ENCODE measurements around the gene B4GALT4.
"Not testable (repeated sequence)": the region's sequence is repeated elsewhere in the genome, so short reads cannot be mapped to it uniquely, and the experiment has no call there.

The B4GALT4 gene, protein sequence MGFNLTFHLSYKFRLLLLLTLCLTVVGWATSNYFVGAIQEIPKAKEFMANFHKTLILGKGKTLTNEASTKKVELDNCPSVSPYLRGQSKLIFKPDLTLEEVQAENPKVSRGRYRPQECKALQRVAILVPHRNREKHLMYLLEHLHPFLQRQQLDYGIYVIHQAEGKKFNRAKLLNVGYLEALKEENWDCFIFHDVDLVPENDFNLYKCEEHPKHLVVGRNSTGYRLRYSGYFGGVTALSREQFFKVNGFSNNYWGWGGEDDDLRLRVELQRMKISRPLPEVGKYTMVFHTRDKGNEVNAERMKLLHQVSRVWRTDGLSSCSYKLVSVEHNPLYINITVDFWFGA

DNA sequence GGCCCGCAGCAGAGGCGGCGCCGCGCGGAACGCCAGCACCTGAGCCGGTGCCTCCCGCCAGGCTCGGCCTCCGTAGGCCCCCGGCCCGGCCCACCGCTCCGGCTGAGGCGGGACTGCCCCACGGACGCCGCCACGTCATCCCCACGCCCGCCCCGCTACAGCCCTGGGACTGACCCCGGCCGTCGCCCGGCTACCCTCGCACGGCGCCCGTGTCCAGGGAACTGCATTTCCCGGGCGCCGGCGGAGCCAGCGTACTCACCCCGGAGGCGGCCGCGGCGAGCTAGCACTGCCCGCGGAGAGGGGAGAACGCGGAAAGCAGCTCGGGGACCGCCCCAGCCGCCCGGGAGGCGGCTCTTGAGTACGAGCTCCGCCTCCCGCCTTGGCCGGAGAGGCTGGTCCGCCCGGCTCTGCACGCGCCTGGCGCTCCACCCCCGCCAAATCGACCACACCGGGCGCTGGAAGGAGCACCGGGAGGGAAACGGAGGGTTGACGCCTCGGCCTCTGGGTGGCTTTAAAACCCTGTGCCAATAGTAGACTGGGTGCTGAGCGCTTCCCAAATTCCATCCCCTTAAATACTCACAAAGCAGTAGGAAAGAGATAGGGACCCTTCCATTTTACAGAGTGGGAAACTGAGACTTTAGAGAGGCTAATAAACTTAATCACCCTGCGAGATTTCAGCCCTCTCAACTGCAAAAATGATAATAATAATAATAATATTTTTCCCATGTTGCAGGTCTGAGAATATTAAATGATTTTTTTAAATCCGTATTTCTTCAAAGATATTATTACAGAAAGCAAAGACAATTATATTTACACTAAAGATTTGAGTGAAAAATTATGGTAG is at the start of gene B4GALT4:
TSS of gene B4GALT4 (minus strand) at position 288 of the 844 bp plus-strand sequence. CDS start 10,779 bp downstream, outside the sequence.
- peak; percentile 92 for DNase-seq

GRCh38 chr3:119289404-119289770 is 48.7 kb upstream of the B4GALT4 start:
- DNase-seq = peak; percentile 58

- no peak for DNase-seq
Observed at GRCh38 chr3:119288669-119289403, 48.2 kb upstream of the B4GALT4 start.

DNA sequence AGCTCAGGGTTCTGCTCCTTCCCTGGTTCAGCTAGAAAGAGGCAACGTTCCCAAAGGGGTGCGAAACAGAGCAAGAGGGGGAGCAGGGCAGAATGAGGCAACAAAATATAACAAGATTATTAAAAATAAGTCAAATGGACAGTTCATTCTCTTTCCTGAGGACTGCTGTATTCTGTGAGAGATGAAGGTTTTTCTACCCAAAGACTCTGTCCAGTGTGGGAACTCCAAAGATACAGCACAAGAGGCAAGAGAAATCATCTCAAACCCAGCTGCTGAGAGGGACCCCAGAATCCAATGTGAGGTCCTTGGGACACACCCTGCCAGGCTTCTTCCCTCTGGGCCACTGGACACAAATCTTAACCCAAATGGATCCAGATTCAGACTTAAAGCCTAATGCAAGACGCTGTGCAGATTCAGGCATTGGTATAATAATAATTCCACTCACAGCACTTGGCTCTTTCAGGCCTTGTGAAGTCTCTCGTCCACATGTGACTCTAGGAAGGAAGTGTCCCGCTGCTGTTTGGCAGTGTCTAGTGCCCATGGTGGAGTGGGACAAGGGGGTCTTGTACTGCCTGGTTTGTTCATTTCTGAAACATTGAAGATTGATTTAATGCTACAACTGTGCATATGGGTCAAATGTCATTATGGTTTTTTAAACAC is 39.0 kb upstream of the B4GALT4 start:
- DNase-seq = no peak

GRCh38 chr3:119279101-119279554 is 38.5 kb upstream of the B4GALT4 start:
- no peak for DNase-seq

DNA sequence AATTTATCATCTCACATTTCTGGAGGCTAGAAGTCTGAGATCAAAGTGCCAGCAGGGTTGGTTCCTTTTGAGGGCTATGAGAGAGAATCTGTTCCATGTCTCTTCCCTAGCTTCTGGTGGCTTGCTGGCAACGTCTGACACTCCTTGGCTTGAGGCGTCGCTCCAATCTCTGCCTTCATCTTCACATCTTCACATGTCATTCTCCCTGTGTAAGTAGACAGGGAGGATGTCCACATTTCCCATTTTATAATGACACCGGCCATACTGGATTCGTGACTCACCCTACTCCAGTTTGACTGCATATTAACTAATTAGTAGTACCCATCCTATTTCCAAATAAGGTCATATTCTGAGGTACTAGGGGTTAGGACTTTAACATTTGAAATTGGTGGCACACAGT is 36.0 kb upstream of the B4GALT4 start:
- DNase-seq = no peak

DNA sequence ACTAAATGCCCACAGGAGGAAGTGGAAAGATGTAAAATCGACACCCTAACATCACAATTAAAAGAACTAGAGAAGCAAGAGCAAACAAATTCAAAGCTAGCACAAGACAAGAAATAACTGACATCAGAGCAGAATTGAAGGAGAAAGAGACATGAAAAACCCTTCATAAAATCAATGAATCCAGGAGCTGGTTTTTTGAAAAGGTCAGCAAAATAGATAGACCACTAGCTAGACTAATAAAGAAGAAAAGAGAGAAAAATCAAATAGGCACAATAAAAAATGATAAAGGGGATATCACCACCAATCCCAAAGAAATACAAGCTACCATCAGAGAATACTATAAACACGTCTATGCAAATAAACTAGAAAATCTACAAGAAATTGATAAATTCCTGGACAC is 29.5 kb upstream of the B4GALT4 start:
- DNase-seq = not testable (repeated sequence)

- no peak for DNase-seq
Observed at GRCh38 chr3:119261055-119261454, 20.4 kb upstream of the B4GALT4 start.

- no peak for DNase-seq
Observed at GRCh38 chr3:119259821-119260220, 19.1 kb upstream of the B4GALT4 start.

DNA sequence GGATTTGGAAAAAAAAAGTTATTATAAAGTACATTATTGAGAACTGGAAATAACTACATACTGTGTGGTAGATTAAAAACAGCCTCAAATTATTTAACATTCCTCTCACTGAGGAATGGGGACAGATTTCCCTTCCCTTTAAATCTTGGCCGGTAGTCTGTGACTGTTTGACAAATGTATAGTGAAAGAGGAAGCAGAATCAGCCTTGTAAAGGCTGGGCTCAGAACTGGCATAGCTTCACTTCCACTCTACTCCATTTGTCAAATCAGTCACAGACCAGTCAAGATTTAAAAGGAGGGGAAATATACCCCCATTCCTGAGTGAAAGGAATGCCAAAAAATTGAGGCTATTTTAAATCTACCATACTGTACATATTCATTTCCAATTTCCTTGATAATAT is 18.2 kb upstream of the B4GALT4 start:
- DNase-seq = peak; percentile 24

DNA sequence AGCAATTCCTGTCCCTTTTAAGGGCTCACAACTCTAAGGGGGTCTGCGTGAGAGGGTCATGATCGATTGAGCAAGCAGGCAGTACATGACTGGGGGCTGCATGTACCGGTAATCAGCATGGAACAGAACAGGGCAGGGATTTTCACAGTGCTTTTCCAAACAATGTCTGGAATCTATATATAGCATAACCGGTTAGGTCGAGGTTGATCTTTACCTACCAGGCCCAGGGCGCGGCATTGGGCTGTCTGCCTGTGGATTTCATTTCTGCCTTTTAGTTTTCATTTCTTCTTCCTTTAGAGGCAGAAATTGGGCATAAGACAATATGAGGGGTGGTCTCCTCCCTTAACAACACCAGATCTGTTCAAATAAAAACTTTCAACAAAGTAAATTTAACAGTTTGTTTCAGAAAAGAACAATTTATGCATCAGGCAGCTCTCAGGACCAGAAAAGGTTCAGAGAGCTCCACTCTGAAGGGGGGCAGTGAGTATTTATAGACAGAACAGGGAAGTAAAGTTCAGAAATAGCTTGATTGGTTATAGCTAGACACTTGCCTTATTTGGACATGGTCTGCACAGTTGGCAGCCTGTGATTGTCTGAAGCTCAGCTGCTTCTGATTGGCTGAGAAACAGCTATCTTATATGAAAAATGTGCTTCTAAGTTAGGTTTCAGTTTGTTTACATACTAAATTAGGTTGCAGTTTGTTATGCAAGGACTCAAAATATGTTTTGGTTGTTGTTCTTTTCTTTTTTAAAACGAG is 17.2 kb upstream of the B4GALT4 start:
- peak; percentile 13 for DNase-seq

GRCh38 chr3:119257111-119257510 is 16.4 kb upstream of the B4GALT4 start:
- no peak for DNase-seq

DNA sequence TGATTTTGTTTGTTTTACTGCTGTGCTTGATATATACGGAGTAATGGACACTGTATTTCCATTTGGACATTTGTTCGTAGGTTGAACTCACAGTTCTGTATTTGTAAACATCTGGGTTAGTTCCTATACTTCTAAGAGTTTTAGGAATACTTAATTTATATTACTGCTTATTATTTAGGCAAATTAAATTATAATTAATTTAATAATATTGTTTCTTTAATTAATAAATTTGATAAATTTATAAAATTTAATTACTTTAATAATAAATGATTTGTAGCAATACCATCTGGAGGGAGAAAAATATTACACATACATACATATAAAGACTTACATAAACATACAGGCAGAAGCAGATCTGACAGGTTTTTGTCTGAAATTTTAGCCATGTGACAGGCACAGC is 14.5 kb upstream of the B4GALT4 start:
- no peak for DNase-seq

DNA sequence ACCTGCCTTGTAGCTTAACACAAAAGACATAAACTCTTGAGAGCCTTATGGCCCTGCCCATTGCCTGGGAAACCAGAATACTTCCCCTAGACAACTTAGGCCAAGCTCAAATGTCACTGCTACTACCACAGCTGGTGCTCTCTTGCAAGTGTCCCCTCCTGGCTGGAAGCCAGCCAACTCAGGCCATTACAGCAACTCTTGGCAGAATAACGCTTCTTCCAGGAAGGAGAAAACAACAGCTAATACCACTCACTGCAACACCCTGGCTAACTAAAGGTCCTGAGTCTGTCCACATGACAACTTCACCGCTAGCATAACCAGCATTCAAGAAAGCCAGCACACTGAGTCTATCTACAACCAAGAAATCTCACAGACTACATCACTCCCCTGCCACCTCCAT is 5.1 kb upstream of the B4GALT4 start:
- no peak for DNase-seq

DNA sequence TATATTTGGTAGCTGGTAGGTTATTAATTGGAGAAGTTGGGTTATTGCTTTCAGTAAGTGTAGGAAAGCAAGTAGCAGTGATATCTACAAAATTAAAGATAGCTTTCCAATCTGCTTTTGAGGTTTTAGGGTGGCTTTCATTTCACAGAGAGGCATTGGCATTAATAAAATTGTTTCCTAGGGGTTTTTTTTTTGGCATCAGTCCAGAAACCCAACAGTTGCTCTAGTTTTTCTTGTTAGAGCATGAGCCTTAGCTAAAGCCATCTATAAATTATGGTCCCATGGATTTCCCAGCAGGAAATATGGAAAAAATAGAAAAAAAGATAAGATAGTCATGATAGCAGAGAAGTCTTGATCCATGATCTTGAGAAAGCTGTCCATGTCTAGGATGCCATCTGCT is 3.0 kb upstream of the B4GALT4 start:
- DNase-seq = peak; percentile 5

- not testable (repeated sequence) for DNase-seq
Observed at GRCh38 chr3:119243058-119243529, 2.4 kb upstream of the B4GALT4 start.

GRCh38 chr3:119242387-119243057 is 1.8 kb upstream of the B4GALT4 start:
- not testable (repeated sequence) for DNase-seq

DNA sequence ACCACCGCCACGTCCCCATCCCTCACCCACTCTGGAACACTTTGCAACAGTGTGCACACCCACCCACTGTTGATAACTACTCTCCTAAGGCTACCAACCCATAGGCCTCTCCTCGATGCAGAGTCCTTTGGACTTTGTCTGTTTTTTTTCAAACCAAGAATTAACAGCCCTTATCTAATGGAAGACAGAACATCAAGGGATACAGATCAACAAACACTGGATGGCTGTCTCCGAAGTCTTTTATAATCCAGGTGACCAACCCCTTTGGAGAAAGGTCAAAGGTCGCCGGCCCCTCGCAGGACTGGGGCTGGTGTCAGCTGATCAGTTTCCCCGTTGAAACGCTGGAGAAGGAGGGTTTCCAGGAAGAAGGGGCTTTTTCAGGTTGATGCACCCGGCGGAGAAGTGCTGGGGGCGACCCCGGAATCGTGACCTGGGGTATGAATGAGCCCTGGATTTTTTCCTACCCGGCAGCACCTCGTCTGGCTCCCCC is 532 bp downstream of the B4GALT4 start:
- DNase-seq = peak; percentile 47

DNA sequence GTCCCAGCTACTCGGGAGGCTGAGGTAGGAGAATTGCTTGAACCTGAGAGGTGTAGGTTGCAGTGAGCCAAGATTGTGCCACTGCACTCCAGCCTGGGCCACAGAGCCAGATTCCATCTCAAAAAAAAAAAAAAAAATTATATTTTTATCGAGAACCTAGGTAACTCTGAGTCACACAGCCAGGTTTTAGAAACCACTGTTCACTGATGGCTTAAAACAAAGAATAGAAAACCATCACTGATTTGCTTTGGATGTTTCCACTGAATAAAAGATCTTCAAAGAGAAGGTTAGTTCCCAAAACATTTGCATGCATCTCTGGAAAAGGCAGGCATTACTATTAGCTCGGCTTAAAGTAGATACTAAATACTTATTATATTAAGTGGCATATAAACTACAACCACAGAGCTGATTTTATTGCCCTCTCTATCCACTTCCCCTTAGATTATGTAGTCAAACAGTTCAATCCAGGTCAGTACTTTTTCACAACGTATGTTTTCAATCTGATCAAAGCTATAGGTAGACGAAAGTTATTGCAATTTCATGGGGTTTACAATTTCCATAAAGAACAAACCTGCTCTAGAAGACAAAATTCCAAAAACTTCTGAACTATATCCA is 1.4 kb downstream of the B4GALT4 start:
- peak; percentile 43 for DNase-seq

- peak; percentile 35 for DNase-seq
Observed at GRCh38 chr3:119238363-119238762, 2.3 kb downstream of the B4GALT4 start.

GRCh38 chr3:119237299-119237698 is 3.4 kb downstream of the B4GALT4 start:
- DNase-seq = no peak
